ENCODE results near the gene GRID2. TPM values are rescaled to one million over a fixed set of nuclear protein-coding genes. Genes with fewer than 3 reads are reported as not detected.

The GRID2 gene
- total RNA-seq, 2 experiments from 2014 or later: not detected

DNA sequence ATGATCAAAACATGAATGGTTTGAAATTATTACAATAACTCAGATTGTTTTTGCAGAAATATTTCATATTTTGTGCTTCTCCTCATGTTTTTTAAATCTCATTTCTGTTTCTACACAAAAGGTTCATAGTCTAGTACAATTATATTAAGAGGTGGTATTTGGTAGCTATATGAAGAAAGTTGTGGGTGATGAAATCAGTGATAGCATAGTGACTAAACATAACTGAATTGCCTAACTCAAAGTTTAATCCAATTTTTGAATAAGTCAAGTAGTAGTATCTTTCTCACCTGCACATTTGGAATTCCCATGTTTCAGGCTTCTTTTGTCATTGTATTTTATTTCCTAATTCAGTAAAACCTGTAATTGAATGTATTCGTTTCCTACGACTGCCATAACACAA, 648.7 kb downstream of the GRID2 start:
- Mint-ChIP-seq H3K27me3 (no peaks in the 10 kb centered on the region), H3K36me3 (no peaks in the 10 kb centered on the region), H3K9me3 (peaks cover 4% of the 10 kb centered on the region), H3K4me1 (no peaks in the 10 kb centered on the region), H3K4me3 (no peak overlapping the region), H3K27ac (no peak overlapping the region)
- DNase-seq: no peak

- Mint-ChIP-seq H3K9me3 (peaks cover 4% of the 10 kb centered on the region), H3K4me1 (no peaks in the 10 kb centered on the region), H3K36me3 (no peaks in the 10 kb centered on the region), H3K27ac (no peak overlapping the region), H3K27me3 (no peaks in the 10 kb centered on the region), H3K4me3 (no peak overlapping the region)
- DNase-seq: no peak
These were observed 649.1 kb downstream of the GRID2 start for GRCh38 chr4:92952897-92953296.

DNA sequence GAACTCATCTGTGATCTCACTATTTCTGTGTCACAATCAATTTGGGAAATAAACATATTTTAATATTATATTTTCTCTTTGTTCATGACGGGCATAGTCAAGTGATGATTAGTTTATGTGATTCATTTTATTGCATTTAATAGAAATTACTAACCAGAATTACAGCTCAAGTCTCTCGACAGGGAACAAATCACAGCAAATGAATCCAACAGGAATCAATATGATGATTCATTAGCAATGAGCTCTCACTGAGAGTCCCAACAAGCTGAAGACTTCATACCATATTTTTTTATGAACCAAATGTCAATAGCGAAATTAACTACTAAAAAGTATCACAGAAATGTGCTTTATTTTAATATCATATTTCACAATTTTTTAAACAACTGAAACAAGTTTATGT, 649.7 kb downstream of the GRID2 start:
- H3K27me3 Mint-ChIP-seq: no peaks in the 10 kb centered on the region
- H3K36me3 Mint-ChIP-seq: no peaks in the 10 kb centered on the region
- peaks cover 4% of the 10 kb centered on the region for H3K9me3 Mint-ChIP-seq
- no peak for DNase-seq
- H3K4me1 Mint-ChIP-seq: no peaks in the 10 kb centered on the region
- H3K27ac Mint-ChIP-seq: no peak overlapping the region
- no peak overlapping the region for H3K4me3 Mint-ChIP-seq

GRCh38 chr4:92961881-92962280, 658.1 kb downstream of the GRID2 start:
- peaks cover 15% of the 10 kb centered on the region for H3K9me3 Mint-ChIP-seq
- H3K36me3 Mint-ChIP-seq: no peaks in the 10 kb centered on the region
- no peaks in the 10 kb centered on the region for H3K4me1 Mint-ChIP-seq
- H3K4me3 Mint-ChIP-seq: no peak overlapping the region
- H3K27me3 Mint-ChIP-seq: no peaks in the 10 kb centered on the region
- H3K27ac Mint-ChIP-seq: no peak overlapping the region
- no peak for DNase-seq

DNA sequence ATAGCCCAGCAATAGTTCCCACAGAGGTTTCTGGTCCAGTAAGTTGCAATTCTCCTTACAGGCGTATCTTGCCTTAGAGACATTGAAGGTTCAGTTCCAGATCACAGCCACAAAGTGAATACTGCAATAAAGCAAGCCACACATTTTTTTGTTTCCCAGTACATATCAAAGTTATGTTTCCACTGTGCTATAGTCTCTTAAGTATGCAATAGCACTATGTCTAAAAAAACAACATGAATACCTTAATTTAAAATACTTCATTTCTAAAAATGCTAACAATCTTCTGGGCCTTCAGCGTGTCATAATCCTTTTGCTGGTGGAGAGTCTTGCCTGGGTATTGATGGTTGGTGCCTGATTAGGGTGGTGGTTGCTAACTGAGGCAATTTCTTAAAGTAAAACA, 659.1 kb downstream of the GRID2 start:
- Mint-ChIP-seq H3K36me3 (no peaks in the 10 kb centered on the region), H3K27me3 (no peaks in the 10 kb centered on the region), H3K4me1 (no peaks in the 10 kb centered on the region), H3K9me3 (peaks cover 13% of the 10 kb centered on the region), H3K4me3 (no peak overlapping the region), H3K27ac (no peak overlapping the region)
- DNase-seq: no peak

GRCh38 chr4:92968556-92968955, 664.8 kb downstream of the GRID2 start:
- H3K4me3 Mint-ChIP-seq: no peak overlapping the region
- no peaks in the 10 kb centered on the region for H3K4me1 Mint-ChIP-seq
- H3K9me3 Mint-ChIP-seq: peaks cover 4% of the 10 kb centered on the region
- no peak for DNase-seq
- H3K27ac Mint-ChIP-seq: no peak overlapping the region
- no peaks in the 10 kb centered on the region for H3K27me3 Mint-ChIP-seq
- H3K36me3 Mint-ChIP-seq: no peaks in the 10 kb centered on the region

DNA sequence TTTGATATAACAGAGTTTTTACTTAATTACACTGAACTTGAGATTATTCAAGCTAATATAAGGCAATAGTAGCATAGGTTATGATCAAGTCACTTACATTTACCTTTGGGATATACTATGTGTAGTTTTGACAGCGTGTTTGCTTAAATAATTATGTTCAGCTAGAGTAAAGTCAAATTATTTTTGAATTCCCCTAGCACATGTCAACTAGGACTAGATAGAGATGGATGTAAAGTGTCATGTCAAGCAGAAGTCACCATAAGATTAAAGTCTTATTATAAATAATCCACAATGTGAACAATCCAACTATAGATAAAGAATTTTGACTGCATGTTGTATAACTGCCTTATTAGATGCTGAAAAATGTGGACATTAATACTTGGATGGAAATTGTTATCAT, 665.2 kb downstream of the GRID2 start:
- H3K27ac Mint-ChIP-seq: no peak overlapping the region
- H3K4me1 Mint-ChIP-seq: no peaks in the 10 kb centered on the region
- H3K27me3 Mint-ChIP-seq: no peaks in the 10 kb centered on the region
- no peaks in the 10 kb centered on the region for H3K36me3 Mint-ChIP-seq
- no peak overlapping the region for H3K4me3 Mint-ChIP-seq
- H3K9me3 Mint-ChIP-seq: peaks cover 4% of the 10 kb centered on the region
- no peak for DNase-seq

- no peak for DNase-seq
- Mint-ChIP-seq H3K27me3 (no peaks in the 10 kb centered on the region), H3K36me3 (no peaks in the 10 kb centered on the region), H3K27ac (no peak overlapping the region), H3K9me3 (peaks cover 3% of the 10 kb centered on the region), H3K4me1 (no peaks in the 10 kb centered on the region), H3K4me3 (no peak overlapping the region)
These were observed 666.0 kb downstream of the GRID2 start for GRCh38 chr4:92969650-92970379.

- no peak overlapping the region for H3K4me3 Mint-ChIP-seq
- no peaks in the 10 kb centered on the region for H3K27me3 Mint-ChIP-seq
These were observed 667.2 kb downstream of the GRID2 start for GRCh38 chr4:92970996-92971395.

GRCh38 chr4:92988301-92988700, 684.5 kb downstream of the GRID2 start:
- H3K4me1 Mint-ChIP-seq: no peaks in the 10 kb centered on the region
- no peak overlapping the region for H3K27ac Mint-ChIP-seq
- H3K36me3 Mint-ChIP-seq: no peaks in the 10 kb centered on the region
- DNase-seq: no peak
- H3K27me3 Mint-ChIP-seq: no peaks in the 10 kb centered on the region
- peaks cover 4% of the 10 kb centered on the region for H3K9me3 Mint-ChIP-seq
- H3K4me3 Mint-ChIP-seq: no peak overlapping the region

More at GRCh38 chr4:92970996-92971395, 667.2 kb downstream of the GRID2 start:
- no peak overlapping the region for H3K27ac Mint-ChIP-seq
- no peak for DNase-seq
- no peaks in the 10 kb centered on the region for H3K36me3 Mint-ChIP-seq
- H3K4me1 Mint-ChIP-seq: no peaks in the 10 kb centered on the region
- H3K9me3 Mint-ChIP-seq: peaks cover 3% of the 10 kb centered on the region

GRCh38 chr4:92992758-92993157, 689.0 kb downstream of the GRID2 start:
- no peaks in the 10 kb centered on the region for H3K4me1 Mint-ChIP-seq
- H3K4me3 Mint-ChIP-seq: no peak overlapping the region
- DNase-seq: no peak
- H3K9me3 Mint-ChIP-seq: peaks cover 3% of the 10 kb centered on the region
- H3K27ac Mint-ChIP-seq: no peak overlapping the region
- no peaks in the 10 kb centered on the region for H3K36me3 Mint-ChIP-seq
- H3K27me3 Mint-ChIP-seq: no peaks in the 10 kb centered on the region

GRCh38 chr4:92994727-92995126, 691.0 kb downstream of the GRID2 start:
- H3K27me3 Mint-ChIP-seq: no peaks in the 10 kb centered on the region
- no peaks in the 10 kb centered on the region for H3K4me1 Mint-ChIP-seq
- DNase-seq: no peak
- peaks cover 3% of the 10 kb centered on the region for H3K9me3 Mint-ChIP-seq
- H3K27ac Mint-ChIP-seq: no peak overlapping the region
- no peak overlapping the region for H3K4me3 Mint-ChIP-seq
- no peaks in the 10 kb centered on the region for H3K36me3 Mint-ChIP-seq

- H3K27ac Mint-ChIP-seq: no peak overlapping the region
- H3K4me3 Mint-ChIP-seq: no peak overlapping the region
- H3K27me3 Mint-ChIP-seq: no peaks in the 10 kb centered on the region
- H3K36me3 Mint-ChIP-seq: no peaks in the 10 kb centered on the region
- no peak for DNase-seq
- H3K4me1 Mint-ChIP-seq: no peaks in the 10 kb centered on the region
- peaks cover 1% of the 10 kb centered on the region for H3K9me3 Mint-ChIP-seq
These were observed 692.8 kb downstream of the GRID2 start for GRCh38 chr4:92996533-92996932.

DNA sequence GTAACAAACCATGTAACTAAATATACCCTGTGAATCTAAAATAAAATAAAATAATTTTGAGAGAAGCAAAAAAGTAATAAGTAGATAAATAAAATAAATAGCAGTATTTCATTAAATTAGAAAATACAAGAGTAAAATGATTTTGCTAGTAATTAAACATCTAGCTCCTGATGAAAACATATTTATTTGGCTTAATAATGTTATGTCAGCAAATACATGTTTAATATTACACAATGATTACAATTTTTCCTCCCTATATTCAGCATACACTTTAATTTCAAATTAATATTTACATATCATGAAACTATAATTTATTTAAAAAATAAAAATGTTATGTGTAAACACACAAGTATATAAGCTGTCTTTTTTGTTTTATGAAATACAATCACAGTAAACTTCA, 697.1 kb downstream of the GRID2 start:
- Mint-ChIP-seq H3K36me3 (no peaks in the 10 kb centered on the region), H3K27ac (no peak overlapping the region), H3K4me1 (no peaks in the 10 kb centered on the region), H3K9me3 (no peaks in the 10 kb centered on the region), H3K27me3 (no peaks in the 10 kb centered on the region), H3K4me3 (no peak overlapping the region)
- no peak for DNase-seq

DNA sequence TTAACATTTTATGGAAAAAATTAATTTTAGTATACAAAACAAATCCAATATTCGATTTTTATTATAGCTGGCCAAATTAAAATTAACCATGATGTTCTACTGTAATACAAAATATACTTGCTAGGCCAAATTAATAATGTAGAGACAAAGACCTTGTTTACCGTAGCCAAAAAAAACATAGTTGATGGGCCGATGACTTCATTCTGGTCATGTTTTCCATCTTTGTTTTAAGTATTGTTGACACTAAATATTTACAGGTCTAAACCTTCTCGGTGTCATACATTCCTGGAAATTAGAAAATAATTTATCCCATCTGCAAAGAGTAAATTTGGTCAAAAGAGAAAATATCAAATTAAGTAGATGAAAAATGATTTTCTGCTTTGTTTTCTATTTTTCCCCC, 698.5 kb downstream of the GRID2 start:
- H3K27ac Mint-ChIP-seq: no peak overlapping the region
- no peak overlapping the region for H3K4me3 Mint-ChIP-seq
- no peaks in the 10 kb centered on the region for H3K9me3 Mint-ChIP-seq
- no peak for DNase-seq
- H3K27me3 Mint-ChIP-seq: no peaks in the 10 kb centered on the region
- H3K4me1 Mint-ChIP-seq: no peaks in the 10 kb centered on the region
- H3K36me3 Mint-ChIP-seq: no peaks in the 10 kb centered on the region

DNA sequence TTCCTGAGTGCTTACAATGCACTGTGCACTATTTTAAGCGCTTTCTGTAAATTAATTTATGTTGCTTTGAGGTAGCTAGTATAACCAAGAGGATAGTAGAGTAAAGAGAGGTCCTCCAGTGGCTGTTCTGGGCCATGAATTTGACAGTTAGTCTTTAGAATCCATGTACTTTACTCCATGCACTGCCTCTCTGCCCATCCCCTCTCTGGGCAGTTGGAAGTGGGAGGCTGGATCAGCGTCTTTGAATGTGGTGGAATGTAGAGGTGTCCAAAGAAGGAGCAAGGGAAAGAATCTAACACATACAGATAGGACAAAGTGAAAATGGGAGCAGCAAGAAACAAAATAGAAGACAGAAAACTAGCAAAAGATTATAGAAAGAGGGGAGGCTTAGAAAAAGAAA, 712.6 kb downstream of the GRID2 start:
- no peaks in the 10 kb centered on the region for H3K4me1 Mint-ChIP-seq
- no peak for DNase-seq
- H3K36me3 Mint-ChIP-seq: no peaks in the 10 kb centered on the region
- H3K4me3 Mint-ChIP-seq: no peak overlapping the region
- no peaks in the 10 kb centered on the region for H3K9me3 Mint-ChIP-seq
- no peaks in the 10 kb centered on the region for H3K27me3 Mint-ChIP-seq
- H3K27ac Mint-ChIP-seq: no peak overlapping the region

Data from activated naive CD8-positive, alpha-beta T cell treated with anti-CD3 and anti-CD28 coated beads for 36 hours (primary cell).